ENCODE data around the gene JAK1.

- no peak for TF ChIP-seq CTCF (IDR thresholded peaks at IDR 0.05)
- no peak for TF ChIP-seq POLR2A (IDR thresholded peaks at IDR 0.05)
These were observed 88.8 kb downstream of the JAK1 start for GRCh38 chr1:64877598-64877997.
